OCI-LY1 (cell line): ENCODE results near the gene JAKMIP1.

Source experiments
- CTCF ChIP-seq: fragments of 200-600 bp; sonication (generic), shearing (Covaris generic); IDR thresholded peaks from 2 replicates; pipeline ENCODE4 v1.5.1; 2017; ENCODE audit warnings: mild to moderate bottlenecking, antibody characterized with exemption, low read length, moderate library complexity, mixed read lengths
- EZH2 ChIP-seq: fragments of 200-600 bp; sonication (generic), shearing (Covaris generic); IDR thresholded peaks from 2 replicates; pipeline ENCODE4 v1.8.0; 2017; ENCODE audit warnings: borderline replicate concordance, mixed run types, mild to moderate bottlenecking, antibody characterized with exemption, low read length, moderate library complexity, mixed read lengths

- TF ChIP-seq CTCF (no peak), EZH2 (no peak)
Observed at GRCh38 chr4:6172093-6172926, 28.0 kb downstream of the JAKMIP1 start.
